ENCODE data around the gene COPB1.

DNA sequence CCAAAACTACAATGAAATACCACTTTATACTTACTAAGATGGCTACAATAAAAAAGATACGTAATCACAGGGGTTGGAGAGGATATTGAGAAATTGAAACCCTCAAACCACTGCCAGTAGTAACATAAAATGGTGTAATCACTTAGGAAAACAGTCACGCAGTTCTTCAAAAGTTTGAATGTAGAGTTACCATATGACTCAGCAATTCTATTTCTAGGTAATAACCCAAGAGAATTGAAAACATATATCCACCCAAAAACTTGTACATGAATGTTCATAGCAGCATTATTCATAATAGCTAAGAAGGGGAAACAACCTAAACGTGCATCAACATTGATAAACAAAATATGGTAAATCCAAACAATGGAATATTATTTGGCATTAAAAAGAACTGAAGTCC lies 45.0 kb upstream of the COPB1 start:
- TF ChIP-seq, protein P1, sequence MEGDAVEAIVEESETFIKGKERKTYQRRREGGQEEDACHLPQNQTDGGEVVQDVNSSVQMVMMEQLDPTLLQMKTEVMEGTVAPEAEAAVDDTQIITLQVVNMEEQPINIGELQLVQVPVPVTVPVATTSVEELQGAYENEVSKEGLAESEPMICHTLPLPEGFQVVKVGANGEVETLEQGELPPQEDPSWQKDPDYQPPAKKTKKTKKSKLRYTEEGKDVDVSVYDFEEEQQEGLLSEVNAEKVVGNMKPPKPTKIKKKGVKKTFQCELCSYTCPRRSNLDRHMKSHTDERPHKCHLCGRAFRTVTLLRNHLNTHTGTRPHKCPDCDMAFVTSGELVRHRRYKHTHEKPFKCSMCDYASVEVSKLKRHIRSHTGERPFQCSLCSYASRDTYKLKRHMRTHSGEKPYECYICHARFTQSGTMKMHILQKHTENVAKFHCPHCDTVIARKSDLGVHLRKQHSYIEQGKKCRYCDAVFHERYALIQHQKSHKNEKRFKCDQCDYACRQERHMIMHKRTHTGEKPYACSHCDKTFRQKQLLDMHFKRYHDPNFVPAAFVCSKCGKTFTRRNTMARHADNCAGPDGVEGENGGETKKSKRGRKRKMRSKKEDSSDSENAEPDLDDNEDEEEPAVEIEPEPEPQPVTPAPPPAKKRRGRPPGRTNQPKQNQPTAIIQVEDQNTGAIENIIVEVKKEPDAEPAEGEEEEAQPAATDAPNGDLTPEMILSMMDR (conservative IDR thresholded peaks at IDR 0.05 in 1 of 2, IDR thresholded peaks at IDR 0.05 in 1 of 2; ENCODE audit: extremely low read depth in 1 of 2, insufficient read depth in 1 of 2, low read depth in 1 of 2, low read length in 2 of 2) = no peak
- TF ChIP-seq EZH2 (IDR thresholded peaks at IDR 0.05; ENCODE audit: borderline replicate concordance, low read length) = no peak
